GM18526 (cell line): ENCODE results near the gene DPAGT1.

Experiments
- POLR2A ChIP-seq: IDR thresholded peaks from 3 replicates; pipeline ENCODE4 v1.6.1; 2011; ENCODE audit not compliant: insufficient read length; ENCODE audit errors: extremely low read depth

Gene DPAGT1

GRCh38 chr11:119101759-119102423 is at the start of gene DPAGT1:
DPAGT1 (minus strand) TSS chr11:119101853; CDS start chr11:119101655, 198 bp downstream.
- TF ChIP-seq POLR2A = peak; percentile 51

GRCh38 chr11:119149786-119150275 is 48.2 kb upstream of the DPAGT1 start:
- no peak for TF ChIP-seq POLR2A

GRCh38 chr11:119149018-119149785 is 47.5 kb upstream of the DPAGT1 start, which contains the start of gene ABCG4:
ABCG4 (plus strand) TSS chr11:119149052; CDS start chr11:119149966, 914 bp downstream.
- no peak for TF ChIP-seq POLR2A

GRCh38 chr11:119148720-119149017 is 47.0 kb upstream of the DPAGT1 start:
- TF ChIP-seq POLR2A = no peak

GRCh38 chr11:119147604-119148333 is 46.1 kb upstream of the DPAGT1 start:
- no peak for TF ChIP-seq POLR2A

- TF ChIP-seq POLR2A = no peak
Observed at GRCh38 chr11:119145551-119145950, 43.9 kb upstream of the DPAGT1 start.

- TF ChIP-seq POLR2A = no peak
Observed at GRCh38 chr11:119144825-119145486, 43.3 kb upstream of the DPAGT1 start.

- TF ChIP-seq POLR2A = no peak
Observed at GRCh38 chr11:119134389-119134978, 32.8 kb upstream of the DPAGT1 start.

- TF ChIP-seq POLR2A = no peak
Observed at GRCh38 chr11:119130662-119131061, 29.0 kb upstream of the DPAGT1 start.

GRCh38 chr11:119126675-119127268 is 25.1 kb upstream of the DPAGT1 start:
- TF ChIP-seq POLR2A = no peak

GRCh38 chr11:119125821-119126220 is 24.2 kb upstream of the DPAGT1 start:
- TF ChIP-seq POLR2A = no peak

GRCh38 chr11:119121811-119122124 is 20.1 kb upstream of the DPAGT1 start:
- no peak for TF ChIP-seq POLR2A

GRCh38 chr11:119121008-119121810 is 19.6 kb upstream of the DPAGT1 start, which contains the start of gene HINFP:
HINFP (plus strand) TSS chr11:119121580; CDS start chr11:119126945, 5,365 bp downstream.
- TF ChIP-seq POLR2A = peak; percentile 73

- TF ChIP-seq POLR2A = no peak
Observed at GRCh38 chr11:119120639-119121007, 19.0 kb upstream of the DPAGT1 start.
